GM18519 (cell line): Measurements from ENCODE around the gene CDKN2B.

Experiments
- ATAC-seq: cut with Tn5 transposase; IDR thresholded peaks from one replicate; pipeline ENCODE4 v1.9.1; 2021; ENCODE audit warnings: mild to moderate bottlenecking, moderate library complexity; ENCODE audit not compliant: unreplicated experiment, low FRiP score

Gene CDKN2B

GRCh38 chr9:22036866-22037626 is 27.9 kb upstream of the CDKN2B start:
- ATAC-seq, result no peak

- no peak for ATAC-seq
Observed at GRCh38 chr9:22035591-22036011, 26.5 kb upstream of the CDKN2B start.

DNA sequence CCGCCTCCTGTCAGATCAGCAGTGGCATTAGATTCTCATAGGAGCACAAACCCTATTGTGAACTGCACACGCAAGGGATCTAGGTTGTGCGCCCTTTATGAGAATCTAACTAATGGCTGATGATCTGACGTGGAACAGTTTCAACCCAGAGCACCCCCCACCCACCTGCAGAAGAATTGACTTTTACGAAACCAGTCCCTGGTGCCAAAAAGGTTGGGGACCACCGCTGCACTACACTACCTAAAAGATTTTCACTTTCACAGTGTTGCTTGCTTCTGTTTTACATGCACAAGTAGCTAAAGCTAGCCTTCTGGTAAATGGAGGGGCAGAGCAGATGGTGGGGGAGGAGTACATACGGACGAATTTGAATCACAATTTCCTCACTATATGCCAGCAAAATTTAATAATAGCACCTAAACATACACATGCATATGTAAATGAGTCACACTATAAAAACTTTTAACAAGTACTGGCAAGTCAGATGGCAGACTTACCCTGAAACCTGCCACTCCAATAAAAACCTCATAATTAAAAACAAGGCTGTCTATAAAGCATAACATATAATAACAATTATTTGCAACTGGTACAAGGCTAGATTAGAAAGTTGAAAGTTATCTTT is 24.0 kb upstream of the CDKN2B start:
- no peak for ATAC-seq

DNA sequence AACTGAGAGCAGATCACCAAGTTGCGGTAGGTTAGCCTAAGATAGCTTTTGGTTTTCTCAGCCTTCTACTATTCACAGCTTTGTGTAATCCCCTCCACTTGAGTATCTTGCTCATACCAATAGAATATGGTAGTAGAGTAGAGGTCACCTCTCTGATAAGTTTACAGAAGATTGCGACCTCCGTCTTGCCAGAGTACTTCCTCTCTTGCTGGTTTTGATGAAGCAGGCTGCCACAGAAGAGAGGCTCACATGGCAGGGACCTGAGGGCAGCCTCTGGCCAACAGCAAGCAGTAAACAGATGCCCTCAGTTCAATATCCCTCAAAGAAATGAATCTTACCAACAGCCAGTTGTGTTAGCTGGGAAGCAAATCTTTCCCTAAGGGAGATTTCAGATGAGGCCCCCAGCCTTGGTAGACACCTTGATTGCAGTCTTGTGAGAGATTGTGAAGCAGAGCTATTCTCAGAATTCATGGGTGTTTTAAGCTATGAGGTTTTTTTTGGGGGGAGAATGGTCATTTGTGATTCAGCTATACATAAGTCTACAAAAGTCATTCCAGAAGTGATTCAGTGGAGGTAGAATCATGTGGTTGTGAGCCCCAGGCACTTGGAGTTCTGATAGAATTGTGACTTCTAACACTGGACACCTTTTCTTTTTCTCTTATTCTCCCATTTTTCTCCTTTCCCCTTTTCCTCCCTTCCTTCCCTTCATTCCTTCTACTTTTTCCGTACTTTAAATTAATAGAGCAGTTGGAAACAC is 22.7 kb upstream of the CDKN2B start:
- ATAC-seq, result no peak

DNA sequence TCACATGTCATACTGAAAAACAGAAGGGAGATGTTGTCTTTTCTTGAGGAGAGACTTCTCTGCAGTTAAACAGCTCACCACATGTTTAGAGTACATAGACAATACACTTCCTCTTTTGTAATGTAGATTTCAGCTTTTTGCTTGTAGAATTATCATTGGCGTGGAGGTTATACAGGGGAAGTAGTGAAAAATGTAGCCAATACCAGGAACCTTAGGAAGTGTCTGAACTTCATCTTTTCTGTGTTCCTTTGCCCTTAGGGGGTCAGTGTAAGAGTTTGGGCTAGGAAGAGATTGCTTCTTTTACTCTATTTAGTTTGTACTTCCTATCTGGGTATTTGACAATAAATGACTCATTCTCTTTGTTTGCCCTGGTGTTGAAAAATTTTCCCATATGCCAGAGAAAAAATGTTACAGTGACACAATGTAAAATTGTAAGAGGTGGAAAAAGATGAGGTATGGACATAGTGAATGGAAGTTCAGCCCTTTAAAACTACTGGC is 21.0 kb upstream of the CDKN2B start:
- ATAC-seq, result peak; percentile 91

- ATAC-seq, result no peak
Observed at GRCh38 chr9:22029231-22029630, 20.1 kb upstream of the CDKN2B start.

DNA sequence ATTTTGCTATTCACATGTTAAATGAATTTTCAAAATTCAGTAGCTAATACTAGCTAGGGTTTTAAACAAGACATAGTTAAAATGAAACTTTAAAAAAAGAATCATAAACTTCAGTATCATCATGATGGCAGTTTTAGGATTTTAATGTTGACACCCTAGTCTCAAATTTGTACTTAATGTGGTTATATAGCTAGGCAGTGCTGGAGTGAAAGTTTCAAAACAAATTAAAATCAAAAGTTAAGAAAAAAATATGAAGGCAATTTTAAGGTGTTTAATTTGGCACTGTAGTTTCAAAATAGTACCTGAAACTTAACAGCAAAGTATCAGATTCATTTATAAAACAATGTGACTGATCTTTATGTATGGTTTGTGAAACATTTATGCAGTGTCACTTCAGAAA is 19.3 kb upstream of the CDKN2B start:
- no peak for ATAC-seq

- no peak for ATAC-seq
Observed at GRCh38 chr9:22026696-22027095, 17.6 kb upstream of the CDKN2B start.

- ATAC-seq, result no peak
Observed at GRCh38 chr9:22022396-22022795, 13.3 kb upstream of the CDKN2B start.

- ATAC-seq, result no peak
Observed at GRCh38 chr9:22010866-22011625, 1.9 kb upstream of the CDKN2B start.

DNA sequence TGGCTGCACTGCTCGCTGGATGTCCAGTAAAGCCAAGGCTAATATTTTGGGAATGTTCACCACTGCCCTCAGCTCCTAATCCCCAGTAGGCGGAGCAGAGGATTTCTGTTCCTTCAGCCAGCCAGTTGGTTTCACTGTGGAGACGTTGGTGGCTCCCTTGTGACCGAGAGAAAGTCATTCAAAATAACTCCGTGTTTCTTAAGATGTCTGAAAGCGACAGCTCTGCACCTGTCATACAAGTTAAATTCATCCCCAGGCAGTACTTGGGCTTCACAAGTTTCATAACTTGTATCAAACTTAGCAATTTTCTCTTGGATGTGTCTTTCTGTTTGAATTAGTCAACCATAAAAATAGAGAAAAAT is 382 bp upstream of the CDKN2B start:
- peak; percentile 43 for ATAC-seq

DNA sequence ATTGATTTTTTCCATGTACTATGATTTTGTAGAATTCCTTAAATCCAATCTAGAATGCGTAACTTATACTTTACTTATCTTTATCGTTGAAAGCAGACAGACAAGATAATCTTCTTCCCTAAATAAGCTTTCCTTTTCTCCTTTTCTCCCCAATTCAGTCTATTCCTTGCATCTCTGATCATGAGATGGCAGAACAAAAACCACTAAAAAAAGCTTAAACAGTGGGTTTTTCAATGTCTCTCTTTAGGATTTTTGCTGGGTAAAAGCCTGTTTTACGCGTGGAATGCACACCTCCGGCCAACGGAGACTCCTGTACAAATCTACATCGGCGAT is 755 bp downstream of the CDKN2B start:
- no peak for ATAC-seq

DNA sequence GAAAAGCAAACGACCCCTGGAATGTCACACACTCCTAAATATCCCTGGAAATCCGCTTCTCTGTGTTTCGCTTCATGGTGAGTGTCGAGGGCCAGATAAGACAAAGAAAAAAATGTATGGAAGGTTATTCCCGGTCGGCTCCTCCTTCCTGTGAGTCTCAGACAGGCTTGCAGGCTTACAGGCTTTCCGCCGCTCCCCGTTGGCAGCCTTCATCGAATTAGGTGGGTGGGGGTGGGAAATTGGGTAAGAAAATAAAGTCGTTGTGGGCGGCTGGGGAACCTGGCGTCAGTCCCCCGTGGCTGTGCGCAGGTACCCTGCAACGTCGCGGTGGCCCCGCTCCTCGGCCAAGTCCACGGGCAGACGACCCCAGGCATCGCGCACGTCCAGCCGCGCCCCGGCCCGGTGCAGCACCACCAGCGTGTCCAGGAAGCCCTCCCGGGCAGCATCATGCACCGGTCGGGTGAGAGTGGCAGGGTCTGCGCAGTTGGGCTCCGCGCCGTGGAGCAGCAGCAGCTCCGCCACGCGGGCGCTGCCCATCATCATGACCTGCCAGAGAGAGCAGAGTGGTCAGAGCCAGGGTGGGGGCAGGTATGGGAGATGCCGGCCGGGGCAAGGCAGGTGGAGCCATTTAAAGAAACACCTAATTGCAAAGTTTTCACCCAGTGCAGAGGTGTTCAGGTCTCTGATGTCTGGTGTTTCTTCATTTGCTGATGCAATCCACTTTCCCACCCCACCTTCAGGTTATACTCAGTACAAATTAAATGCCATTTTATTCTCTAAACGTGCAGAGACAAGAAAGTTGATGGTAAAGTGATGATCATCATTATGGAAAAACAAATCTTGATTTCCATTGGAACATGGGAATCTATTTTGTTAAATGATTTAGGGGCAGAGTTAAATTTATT is 3.2 kb downstream of the CDKN2B start:
- no peak for ATAC-seq

GRCh38 chr9:22005021-22005701 is 3.9 kb downstream of the CDKN2B start:
- no peak for ATAC-seq

DNA sequence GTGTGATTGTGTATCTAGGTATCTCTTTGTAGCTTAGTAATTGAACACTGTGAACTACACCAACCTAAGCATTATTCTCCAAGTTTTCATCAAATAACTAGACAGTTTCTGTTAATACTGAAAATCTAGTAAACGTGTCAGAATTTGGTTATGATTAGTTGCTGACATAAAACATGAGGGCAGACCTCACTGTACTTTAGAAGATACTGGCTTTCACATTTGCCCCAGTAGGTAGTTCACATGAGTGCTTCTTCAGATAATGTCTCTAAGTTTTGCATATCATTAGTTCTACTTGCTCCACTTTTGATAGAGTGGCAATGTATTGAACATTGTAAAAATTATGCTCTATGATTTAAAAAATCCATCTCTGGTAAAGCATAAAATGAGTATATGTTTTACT is 7.1 kb downstream of the CDKN2B start:
- no peak for ATAC-seq

DNA sequence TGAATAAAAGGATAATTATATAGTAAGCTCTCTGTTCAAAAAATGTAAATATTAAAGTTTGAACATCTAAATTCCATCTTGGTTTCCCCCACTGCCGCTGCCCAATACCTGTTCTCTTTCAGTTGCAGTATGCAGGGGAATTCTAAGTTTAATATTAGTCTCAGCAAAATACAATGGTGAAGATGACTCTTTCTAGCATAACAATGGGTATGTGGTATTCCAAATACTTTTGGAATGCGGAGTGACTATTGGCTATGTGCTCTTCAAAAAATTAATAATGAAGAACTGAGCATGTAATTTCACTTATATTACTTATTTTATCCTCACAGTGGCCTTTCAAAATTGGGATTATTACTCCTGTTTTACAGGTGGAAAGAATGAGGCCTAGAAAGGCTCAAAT is 11.1 kb downstream of the CDKN2B start:
- no peak for ATAC-seq

GRCh38 chr9:21997480-21997879 is 11.6 kb downstream of the CDKN2B start:
- ATAC-seq, result no peak

GRCh38 chr9:21996858-21997257 is 12.2 kb downstream of the CDKN2B start:
- no peak for ATAC-seq

DNA sequence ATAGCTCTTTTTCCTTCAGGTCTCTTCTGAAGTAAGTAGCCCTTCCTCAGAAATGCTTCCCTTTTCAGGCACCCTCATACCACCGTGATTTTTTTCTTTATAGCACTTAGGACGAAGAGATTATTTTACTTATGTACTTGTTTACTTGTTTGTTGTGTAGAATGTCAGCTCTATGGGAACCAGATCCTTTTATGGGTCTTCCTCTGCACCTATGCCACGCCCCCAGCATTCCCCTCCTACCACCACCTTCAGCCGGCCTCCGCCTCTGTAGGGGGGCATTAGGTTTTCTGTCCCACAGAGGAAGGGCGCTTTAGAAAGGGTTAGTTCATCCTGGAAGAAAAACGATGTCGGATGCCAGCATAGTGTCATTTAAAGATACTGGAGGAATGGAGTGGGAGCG is 12.7 kb downstream of the CDKN2B start:
- no peak for ATAC-seq
